Neural progenitor cell (in vitro differentiated cells): ENCODE results near the gene MRM1. TPM values are rescaled to one million over a fixed set of nuclear protein-coding genes. Genes with fewer than 3 reads are reported as not detected.

Experiments used
- DNase-seq: peaks from one replicate; pipeline ENCODE4 v3.0.0-alpha.2; 2016; ENCODE audit warnings: low spot score
- H2AFZ ChIP-seq: fragments of 200-600 bp; sonication (generic); replicated peaks from 2 replicates; pipeline ENCODE4 v1.6.1; 2016; ENCODE audit warnings: antibody characterized with exemption
- H3F3A ChIP-seq: fragments of 200-600 bp; sonication (generic); 2 replicates; pipeline ENCODE4 v1.6.1; 2016; ENCODE audit warnings: antibody characterized with exemption, low read depth
- H3K27ac ChIP-seq: fragments of 200-600 bp; sonication (generic); 2 replicates; pipeline ENCODE4 v1.5.1; 2016; ENCODE audit warnings: mild to moderate bottlenecking
- H3K27me3 ChIP-seq: fragments of 200-600 bp; sonication (generic); 2 replicates; pipeline ENCODE4 v1.6.1; 2016; ENCODE audit warnings: mild to moderate bottlenecking, moderate library complexity
- H3K36me3 ChIP-seq: fragments of 200-600 bp; sonication (generic); 2 replicates; pipeline ENCODE4 v1.5.1; 2016
- H3K4me1 ChIP-seq: fragments of 200-600 bp; sonication (generic); 2 replicates; pipeline ENCODE4 v1.6.1; 2016; ENCODE audit warnings: mixed run types
- H3K4me2 ChIP-seq: fragments of 200-600 bp; sonication (generic); 2 replicates; pipeline ENCODE4 v1.6.1; 2016
- H3K4me3 ChIP-seq: fragments of 200-600 bp; sonication (generic); 2 replicates; pipeline ENCODE4 v1.5.1; 2016
- H3K79me2 ChIP-seq: fragments of 200-600 bp; sonication (generic); 2 replicates; pipeline ENCODE4 v1.6.1; 2016; ENCODE audit warnings: low read depth
- H3K9ac ChIP-seq: fragments of 200-600 bp; sonication (generic); 2 replicates; pipeline ENCODE4 v1.6.1; 2016
- H3K9me3 ChIP-seq: fragments of 200-600 bp; sonication (generic); 2 replicates; pipeline ENCODE4 v1.5.1; 2016; ENCODE audit warnings: low read depth
- H4K20me1 ChIP-seq: fragments of 200-600 bp; sonication (generic); 2 replicates; pipeline ENCODE4 v1.6.1; 2016; ENCODE audit warnings: low read depth
- H3K27ac Mint-ChIP-seq: 3 replicates; pipeline ENCODE4 v1.8.0; 2021; ENCODE audit warnings: mixed read lengths
- H3K27me3 Mint-ChIP-seq: 2 replicates; pipeline ENCODE4 v1.8.0; 2022; ENCODE audit warnings: low read depth, mild to moderate bottlenecking, inconsistent platforms, moderate library complexity, mixed read lengths; ENCODE audit not compliant: insufficient read depth
- H3K36me3 Mint-ChIP-seq: 3 replicates; pipeline ENCODE4 v1.8.0; 2021; ENCODE audit warnings: mixed read lengths
- H3K4me1 Mint-ChIP-seq: 3 replicates; pipeline ENCODE4 v1.8.0; 2021; ENCODE audit warnings: mixed read lengths
- H3K4me3 Mint-ChIP-seq: 3 replicates; pipeline ENCODE4 v1.8.0; 2021; ENCODE audit warnings: mild to moderate bottlenecking, moderate library complexity, mixed read lengths
- H3K9me3 Mint-ChIP-seq: 3 replicates; pipeline ENCODE4 v1.8.0; 2020; ENCODE audit warnings: mixed read lengths
- EZH2 ChIP-seq: fragments of 200-600 bp; sonication (generic); IDR thresholded peaks from 2 replicates; pipeline ENCODE4 v1.6.1; 2017; ENCODE audit warnings: antibody characterized with exemption, mild to moderate bottlenecking, moderate library complexity
- EZH2phosphoT487 ChIP-seq: fragments of 200-600 bp; sonication (generic); IDR thresholded peaks from 2 replicates; pipeline ENCODE4 v1.6.1; 2017; ENCODE audit warnings: antibody characterized with exemption
- total RNA-seq: library from RNA; depleted of rRNA; stranded (reverse); fragments of >200 nt; gene quantifications from 2 replicates; pipeline ENCODE4 v1.2.3, GENCODE V29; 2015; ENCODE audit warnings: low replicate concordance
- TF ChIP-seq, protein P1 (sequence below): fragments of 200-600 bp; sonication (generic); IDR thresholded peaks from 2 replicates; pipeline ENCODE4 v1.5.1; 2017; ENCODE audit warnings: antibody characterized with exemption, mild to moderate bottlenecking

MRM1 gene
- total RNA-seq, 1 donor from 2014 or later: 0.65 TPM

DNA sequence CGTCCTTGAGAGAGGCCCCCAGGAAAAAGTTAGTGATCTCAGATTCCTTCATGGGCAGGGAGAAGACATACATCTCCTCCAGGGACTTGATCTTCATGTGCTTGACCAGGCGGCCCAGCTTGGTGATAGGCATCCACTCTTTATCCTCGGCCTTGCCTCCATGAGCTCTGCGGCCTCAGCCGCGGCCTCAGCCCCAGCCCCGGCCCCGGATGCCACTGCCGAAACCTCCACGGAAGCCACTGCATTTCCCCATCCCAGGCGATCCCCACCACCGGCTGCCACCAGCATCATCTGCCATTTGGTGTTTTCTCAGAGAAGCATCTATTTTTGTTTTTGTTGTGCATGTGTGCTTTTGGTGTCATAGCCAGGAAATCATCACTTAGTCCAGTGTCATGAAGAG is 26.4 kb upstream of the MRM1 start:
- DNase-seq: no peak
- Mint-ChIP-seq H3K36me3 (peaks cover 26% of the 10 kb centered on the region), H3K4me3 (no peak overlapping the region), H3K27me3 (peaks cover 2% of the 10 kb centered on the region), H3K9me3 (no peaks in the 10 kb centered on the region), H3K4me1 (no peaks in the 10 kb centered on the region), H3K27ac (no peak overlapping the region)
- Histone ChIP-seq H3K4me3 (no peak overlapping the region), H3K9me3 (no peaks in the 10 kb centered on the region), H2AFZ (no peak overlapping the region), H3K27me3 (no peaks in the 10 kb centered on the region), H3K4me2 (no peak overlapping the region), H3K4me1 (no peaks in the 10 kb centered on the region), H3K36me3 (peaks cover 14% of the 10 kb centered on the region), H3K9ac (no peak overlapping the region), H4K20me1 (peaks cover 45% of the 10 kb centered on the region), H3F3A (no peaks in the 10 kb centered on the region), H3K27ac (no peak overlapping the region), H3K79me2 (peaks cover 26% of the 10 kb centered on the region)
- TF ChIP-seq, protein P1, sequence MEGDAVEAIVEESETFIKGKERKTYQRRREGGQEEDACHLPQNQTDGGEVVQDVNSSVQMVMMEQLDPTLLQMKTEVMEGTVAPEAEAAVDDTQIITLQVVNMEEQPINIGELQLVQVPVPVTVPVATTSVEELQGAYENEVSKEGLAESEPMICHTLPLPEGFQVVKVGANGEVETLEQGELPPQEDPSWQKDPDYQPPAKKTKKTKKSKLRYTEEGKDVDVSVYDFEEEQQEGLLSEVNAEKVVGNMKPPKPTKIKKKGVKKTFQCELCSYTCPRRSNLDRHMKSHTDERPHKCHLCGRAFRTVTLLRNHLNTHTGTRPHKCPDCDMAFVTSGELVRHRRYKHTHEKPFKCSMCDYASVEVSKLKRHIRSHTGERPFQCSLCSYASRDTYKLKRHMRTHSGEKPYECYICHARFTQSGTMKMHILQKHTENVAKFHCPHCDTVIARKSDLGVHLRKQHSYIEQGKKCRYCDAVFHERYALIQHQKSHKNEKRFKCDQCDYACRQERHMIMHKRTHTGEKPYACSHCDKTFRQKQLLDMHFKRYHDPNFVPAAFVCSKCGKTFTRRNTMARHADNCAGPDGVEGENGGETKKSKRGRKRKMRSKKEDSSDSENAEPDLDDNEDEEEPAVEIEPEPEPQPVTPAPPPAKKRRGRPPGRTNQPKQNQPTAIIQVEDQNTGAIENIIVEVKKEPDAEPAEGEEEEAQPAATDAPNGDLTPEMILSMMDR: no peak
- no peak for TF ChIP-seq EZH2
- no peak for TF ChIP-seq EZH2phosphoT487

DNA sequence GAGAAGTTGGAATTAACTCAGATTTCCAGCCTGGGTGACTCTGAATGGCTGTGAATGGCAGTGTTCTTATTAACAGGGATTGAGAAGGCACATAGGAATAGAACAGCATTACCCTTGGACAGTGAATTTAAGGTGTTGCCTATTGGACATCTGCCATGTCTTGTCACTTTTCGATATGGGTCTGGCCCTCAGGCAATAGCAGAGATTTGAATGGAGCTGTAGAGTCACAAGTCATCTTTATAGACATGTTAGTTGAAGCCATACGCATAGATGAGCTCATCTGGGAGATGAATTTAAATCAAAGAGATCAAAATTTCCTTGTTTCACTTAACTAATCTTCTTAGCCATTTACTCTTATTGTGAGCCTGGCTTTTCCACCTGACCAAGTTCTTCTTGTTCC is 24.6 kb upstream of the MRM1 start:
- Mint-ChIP-seq H3K27ac (no peak overlapping the region), H3K4me1 (no peaks in the 10 kb centered on the region), H3K27me3 (no peaks in the 10 kb centered on the region), H3K9me3 (no peaks in the 10 kb centered on the region), H3K36me3 (peaks cover 30% of the 10 kb centered on the region), H3K4me3 (no peak overlapping the region)
- peaks cover 14% of the 10 kb centered on the region for H3K36me3 ChIP-seq
- peaks cover 32% of the 10 kb centered on the region for H4K20me1 ChIP-seq
- H3F3A ChIP-seq: peaks cover 2% of the 10 kb centered on the region
- no peak overlapping the region for H3K4me2 ChIP-seq
- H3K9ac ChIP-seq: no peak overlapping the region
- H3K27me3 ChIP-seq: no peaks in the 10 kb centered on the region
- H3K27ac ChIP-seq: no peak overlapping the region
- DNase-seq: no peak
- H3K79me2 ChIP-seq: peaks cover 26% of the 10 kb centered on the region
- TF ChIP-seq EZH2phosphoT487: no peak
- no peak for TF ChIP-seq EZH2
- TF ChIP-seq, protein P1: no peak
- H2AFZ ChIP-seq: no peak overlapping the region
- no peak overlapping the region for H3K4me3 ChIP-seq
- no peaks in the 10 kb centered on the region for H3K4me1 ChIP-seq
- H3K9me3 ChIP-seq: no peaks in the 10 kb centered on the region

DNA sequence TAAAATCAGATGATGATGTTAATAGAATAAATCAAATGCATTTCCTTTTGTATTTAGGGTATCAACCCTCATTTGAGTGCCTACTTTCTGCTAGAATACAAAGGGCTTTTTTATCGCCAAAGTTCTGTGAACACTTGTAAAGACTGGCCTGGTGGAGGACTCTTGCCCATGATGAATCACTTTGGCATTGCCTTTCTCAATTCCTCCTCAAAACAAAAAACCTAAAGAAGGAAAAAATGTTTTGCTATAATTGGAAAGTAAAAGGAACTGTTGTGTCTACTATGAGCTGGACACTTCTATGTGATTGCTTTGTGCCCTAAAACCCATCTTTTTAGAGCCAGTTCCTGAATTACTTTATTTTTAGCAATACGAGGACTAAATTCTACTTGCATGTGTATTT is 22.7 kb upstream of the MRM1 start:
- H3K79me2 ChIP-seq: peaks cover 16% of the 10 kb centered on the region
- peaks cover 3% of the 10 kb centered on the region for H3F3A ChIP-seq
- H2AFZ ChIP-seq: no peak overlapping the region
- H3K36me3 ChIP-seq: peaks cover 14% of the 10 kb centered on the region
- no peak overlapping the region for H3K9ac ChIP-seq
- Mint-ChIP-seq H3K4me3 (no peak overlapping the region), H3K27me3 (no peaks in the 10 kb centered on the region), H3K27ac (no peak overlapping the region), H3K36me3 (peaks cover 26% of the 10 kb centered on the region), H3K4me1 (no peaks in the 10 kb centered on the region), H3K9me3 (no peaks in the 10 kb centered on the region)
- no peak overlapping the region for H3K4me3 ChIP-seq
- H3K27me3 ChIP-seq: no peaks in the 10 kb centered on the region
- H3K9me3 ChIP-seq: no peaks in the 10 kb centered on the region
- DNase-seq: no peak
- H3K4me2 ChIP-seq: no peak overlapping the region
- H4K20me1 ChIP-seq: peaks cover 20% of the 10 kb centered on the region
- TF ChIP-seq, protein P1: no peak
- TF ChIP-seq EZH2phosphoT487: no peak
- TF ChIP-seq EZH2: no peak
- H3K4me1 ChIP-seq: no peaks in the 10 kb centered on the region
- no peak overlapping the region for H3K27ac ChIP-seq
